Activated naive CD4-positive, alpha-beta T cell treated with anti-CD3 and anti-CD28 coated beads for 36 hours (primary cell): ENCODE data around the gene PTGDR2. TPM values are rescaled to one million over a fixed set of nuclear protein-coding genes. Genes with fewer than 3 reads are reported as not detected.

ENCODE experiments used
- CTCF ChIA-PET: fragments of 350-600 bp; sonication (Branson Sonifier 250); formaldehyde crosslinking; loops from one replicate; lab custom pipeline; 2021; ENCODE audit warnings: antibody characterized with exemption; lab: Charles Lee
- DNase-seq: peaks from one replicate; pipeline ENCODE4 v3.0.0-alpha.2; 2020
- H3K27ac Mint-ChIP-seq: one replicate; pipeline ENCODE4 v1.8.0; 2021; ENCODE audit warnings: mild to moderate bottlenecking, mixed read lengths
- H3K27me3 Mint-ChIP-seq: one replicate; pipeline ENCODE4 v1.8.0; 2021; ENCODE audit warnings: low read depth, mixed read lengths
- H3K36me3 Mint-ChIP-seq: one replicate; pipeline ENCODE4 v1.8.0; 2021; ENCODE audit warnings: low read depth, mixed read lengths
- H3K4me1 Mint-ChIP-seq: one replicate; pipeline ENCODE4 v1.8.0; 2021; ENCODE audit warnings: low read depth, mixed read lengths
- H3K4me3 Mint-ChIP-seq: one replicate; pipeline ENCODE4 v1.8.0; 2021; ENCODE audit warnings: mild to moderate bottlenecking, moderate library complexity, mixed read lengths
- H3K9me3 Mint-ChIP-seq: one replicate; pipeline ENCODE4 v1.8.0; 2021; ENCODE audit warnings: mixed read lengths
- intact Hi-C: fragments of 100-400 bp; cut with micrococcal nuclease; formaldehyde crosslinking; loops from one replicate; pipeline ENCODE4 v1.15.1; 2023
- total RNA-seq, 2 experiments: library from RNA; stranded (reverse); gene quantifications; one replicate each; pipeline ENCODE4 v1.2.3, GENCODE V29; 2021

Gene PTGDR2
- total RNA-seq: under 1 TPM; 0.14 to 0.17 TPM

DNA sequence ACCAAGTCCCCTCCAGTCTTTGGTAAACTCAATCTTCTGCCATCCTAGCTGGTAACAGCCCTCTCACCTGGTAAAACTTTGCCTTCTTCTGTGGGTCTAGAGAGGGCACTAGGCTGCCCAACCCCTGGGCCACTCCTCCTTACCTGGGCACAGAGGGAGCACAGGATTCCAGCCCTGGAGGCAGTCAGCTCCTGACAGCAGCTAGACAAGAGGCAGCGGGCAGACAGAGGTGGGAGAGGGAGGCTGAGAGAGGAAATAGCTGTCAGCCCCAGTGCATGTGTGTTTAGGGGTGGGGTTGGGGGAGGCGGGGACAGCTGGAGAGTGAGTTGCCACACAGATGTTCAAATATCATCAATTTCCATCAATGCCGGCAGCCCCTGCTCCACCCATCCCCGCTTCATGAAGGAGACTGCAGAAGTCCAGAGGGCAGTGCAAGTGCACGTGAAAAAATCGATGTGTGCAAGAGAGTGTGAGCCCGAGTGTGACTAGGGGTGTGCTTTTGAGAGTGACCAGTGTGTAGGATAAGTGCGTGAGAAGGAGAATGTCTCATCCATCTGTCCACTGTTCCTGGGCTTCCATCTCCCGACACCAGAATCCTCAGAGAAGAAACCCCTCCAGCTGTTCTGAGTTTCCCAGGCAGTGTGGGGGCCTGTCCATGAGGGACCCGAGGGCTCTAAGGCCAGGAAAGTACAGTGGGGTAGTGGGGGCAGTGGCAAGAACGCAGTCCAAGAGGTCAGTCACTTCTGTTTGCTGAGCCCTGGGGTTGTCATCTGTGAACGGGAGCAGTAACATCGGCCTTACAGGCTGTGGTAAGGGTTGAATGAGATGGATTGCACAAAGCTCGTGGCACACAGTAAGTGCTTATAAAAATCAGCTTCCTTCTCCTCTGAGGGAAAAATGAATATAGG lies at the start of gene PTGDR2:
TSS of gene PTGDR2 (minus strand) at position 225 of the 908 bp plus-strand sequence. CDS start 2,228 bp downstream, outside the sequence.
- Mint-ChIP-seq H3K27ac (no peak within 1 kb of the TSS), H3K36me3 (peaks cover 18% of the 10 kb centered on the region), H3K9me3 (no peaks in the 10 kb centered on the region), H3K4me3 (no peak within 1 kb of the TSS), H3K27me3 (no peaks in the 10 kb centered on the region), H3K4me1 (peaks cover 12% of the 10 kb centered on the region)
- no peak for DNase-seq
- CTCF ChIA-PET: interaction anchor here (0.7 to 1.5 kb wide), 3 partner anchors 25 to 530 kb away, joined by 3 read pairs; no protein-coding TSS in a partner anchor
- intact Hi-C loops: no loop called here

GRCh38 chr11:60905047-60905446 lies 49.3 kb upstream of the PTGDR2 start:
- peak overlapping the region; percentile 80 for H3K4me3 Mint-ChIP-seq
- CTCF ChIA-PET: interaction anchor here (0.6 to 9.9 kb wide), 8 partner anchors 8 to 1289 kb away, joined by 3 to 82 read pairs (median 4); partner anchors contain the start of gene TMEM109
- intact Hi-C loops: loop anchor here (5.0 kb wide), 1 partner anchor 1288 kb away; the partner anchor contains the start of gene OSBP
- no peaks in the 10 kb centered on the region for H3K27me3 Mint-ChIP-seq
- DNase-seq: no peak
- H3K36me3 Mint-ChIP-seq: peaks cover 30% of the 10 kb centered on the region
- H3K4me1 Mint-ChIP-seq: peaks cover 29% of the 10 kb centered on the region
- peak overlapping the region; percentile 92 for H3K27ac Mint-ChIP-seq
- peaks cover 2% of the 10 kb centered on the region for H3K9me3 Mint-ChIP-seq

- intact Hi-C loops: no loop called here
- peaks cover 50% of the 10 kb centered on the region for H3K36me3 Mint-ChIP-seq
- H3K27me3 Mint-ChIP-seq: no peaks in the 10 kb centered on the region
- H3K4me1 Mint-ChIP-seq: peaks cover 29% of the 10 kb centered on the region
- H3K27ac Mint-ChIP-seq: no peak overlapping the region
- no peak overlapping the region for H3K4me3 Mint-ChIP-seq
- DNase-seq: no peak
- no peaks in the 10 kb centered on the region for H3K9me3 Mint-ChIP-seq
- CTCF ChIA-PET: interaction anchor here (0.7 to 9.9 kb wide), 4 partner anchors 13 to 127 kb away, joined by 3 to 82 read pairs (median 16); partner anchors contain the start of gene TMEM109
Measured at GRCh38 chr11:60902625-60903024, 46.9 kb upstream of the PTGDR2 start.

DNA sequence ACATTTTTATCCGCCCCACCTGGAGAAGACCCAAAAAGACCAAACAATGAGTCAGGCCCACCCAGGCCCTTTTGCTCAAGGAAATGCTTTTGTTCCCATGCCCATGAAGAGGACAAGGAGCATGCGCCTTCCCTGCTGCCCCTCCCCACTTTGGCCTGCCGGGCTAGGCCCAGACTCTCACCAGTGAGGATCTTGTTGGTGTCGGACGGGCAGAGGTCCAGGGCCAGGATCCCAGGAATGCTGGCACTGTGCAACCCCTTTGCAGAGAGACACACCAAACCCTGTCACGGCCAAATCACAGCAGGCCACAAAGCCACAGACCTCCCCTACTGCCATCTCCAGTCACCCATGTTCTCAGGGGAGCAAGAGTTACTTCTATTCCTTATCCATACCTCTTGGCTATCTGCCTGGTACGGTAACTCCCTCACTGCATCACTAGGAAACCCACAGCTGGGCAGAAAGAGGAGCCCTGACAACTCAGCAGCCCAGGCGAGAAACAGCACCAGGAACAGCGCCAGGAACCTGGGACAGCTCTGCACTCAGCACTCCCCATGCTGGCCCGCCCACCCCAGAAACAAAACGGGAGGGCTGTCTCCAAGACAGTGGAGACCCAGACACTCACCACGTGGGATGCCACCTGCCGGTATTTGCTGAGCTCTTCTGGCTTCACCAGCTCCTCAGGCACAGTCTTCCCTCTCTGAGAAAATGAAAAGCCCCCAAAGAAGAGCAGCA lies 45.1 kb upstream of the PTGDR2 start:
- no peaks in the 10 kb centered on the region for H3K27me3 Mint-ChIP-seq
- peaks cover 23% of the 10 kb centered on the region for H3K4me1 Mint-ChIP-seq
- no peak overlapping the region for H3K27ac Mint-ChIP-seq
- DNase-seq: no peak
- intact Hi-C loops: no loop called here
- CTCF ChIA-PET: interaction anchor here (0.7 to 9.9 kb wide), 8 partner anchors 12 to 365 kb away, joined by 3 to 82 read pairs (median 7); partner anchors contain the start of gene TMEM109
- no peak overlapping the region for H3K4me3 Mint-ChIP-seq
- H3K9me3 Mint-ChIP-seq: no peaks in the 10 kb centered on the region
- H3K36me3 Mint-ChIP-seq: peaks cover 59% of the 10 kb centered on the region

- CTCF ChIA-PET: interaction anchor here (0.6 to 9.9 kb wide), 17 partner anchors 12 to 418 kb away, joined by 3 to 82 read pairs (median 3); partner anchors contain the start of gene TMEM109
- DNase-seq: no peak
- peaks cover 17% of the 10 kb centered on the region for H3K4me1 Mint-ChIP-seq
- no peaks in the 10 kb centered on the region for H3K9me3 Mint-ChIP-seq
- H3K36me3 Mint-ChIP-seq: peaks cover 61% of the 10 kb centered on the region
- H3K4me3 Mint-ChIP-seq: no peak overlapping the region
- no peaks in the 10 kb centered on the region for H3K27me3 Mint-ChIP-seq
- peak overlapping the region; percentile 14 for H3K27ac Mint-ChIP-seq
- intact Hi-C loops: loop anchor here (1.0 kb wide), 2 partner anchors 69 to 125 kb away; no protein-coding TSS in a partner anchor
Measured at GRCh38 chr11:60899977-60900376, 44.2 kb upstream of the PTGDR2 start.

- intact Hi-C loops: loop anchor here (1.0 kb wide), 2 partner anchors 68 to 124 kb away; no protein-coding TSS in a partner anchor
- DNase-seq: peak; percentile 32
- H3K36me3 Mint-ChIP-seq: peaks cover 63% of the 10 kb centered on the region
- CTCF ChIA-PET: interaction anchor here (0.6 to 9.9 kb wide), 22 partner anchors 10 to 419 kb away, joined by 3 to 82 read pairs (median 4); partner anchors contain the start of gene TMEM109
- no peaks in the 10 kb centered on the region for H3K27me3 Mint-ChIP-seq
- peaks cover 12% of the 10 kb centered on the region for H3K4me1 Mint-ChIP-seq
- H3K27ac Mint-ChIP-seq: peak overlapping the region; percentile 38
- H3K9me3 Mint-ChIP-seq: no peaks in the 10 kb centered on the region
- no peak overlapping the region for H3K4me3 Mint-ChIP-seq
Measured at GRCh38 chr11:60899046-60899936, 43.5 kb upstream of the PTGDR2 start.

DNA sequence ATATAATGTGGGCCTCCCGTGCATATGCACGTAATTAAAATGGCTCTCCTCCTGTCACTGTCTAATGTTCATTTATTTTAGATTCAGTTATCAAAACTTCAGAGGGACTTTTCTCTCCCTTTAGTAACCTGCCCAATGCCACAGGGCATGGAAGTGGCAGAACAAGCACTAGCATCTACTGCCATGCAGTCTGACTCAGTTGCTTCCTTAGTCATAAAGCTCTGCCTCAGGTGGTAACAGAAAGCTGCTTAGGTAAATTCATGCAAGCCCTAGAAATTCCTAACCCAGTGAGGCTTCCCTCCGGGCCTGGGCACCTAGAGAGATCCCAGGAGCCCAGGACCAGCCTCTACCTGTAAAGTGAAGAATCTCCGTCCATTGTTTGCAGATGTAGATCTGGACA lies 41.7 kb upstream of the PTGDR2 start:
- Mint-ChIP-seq H3K9me3 (no peaks in the 10 kb centered on the region), H3K27me3 (no peaks in the 10 kb centered on the region), H3K27ac (peak overlapping the region; percentile 14), H3K36me3 (peaks cover 53% of the 10 kb centered on the region), H3K4me3 (no peak overlapping the region), H3K4me1 (peaks cover 1% of the 10 kb centered on the region)
- no peak for DNase-seq
- intact Hi-C loops: no loop called here
- CTCF ChIA-PET: interaction anchor here (0.9 to 3.3 kb wide), 6 partner anchors 8 to 488 kb away, joined by 3 to 30 read pairs (median 4); no protein-coding TSS in a partner anchor

GRCh38 chr11:60895687-60896086 lies 39.9 kb upstream of the PTGDR2 start:
- Mint-ChIP-seq H3K9me3 (no peaks in the 10 kb centered on the region), H3K36me3 (peaks cover 52% of the 10 kb centered on the region), H3K27me3 (no peaks in the 10 kb centered on the region), H3K4me1 (peaks cover 1% of the 10 kb centered on the region), H3K27ac (no peak overlapping the region), H3K4me3 (no peak overlapping the region)
- CTCF ChIA-PET: interaction anchor here (1.4 kb wide), 1 partner anchor 64 kb away, joined by 8 read pairs; no protein-coding TSS in a partner anchor
- intact Hi-C loops: no loop called here
- DNase-seq: no peak

- H3K27me3 Mint-ChIP-seq: no peaks in the 10 kb centered on the region
- no peak for DNase-seq
- peak overlapping the region; percentile 61 for H3K27ac Mint-ChIP-seq
- CTCF ChIA-PET: interaction anchor here (1.2 to 1.6 kb wide), 2 partner anchors 14 to 60 kb away, joined by 3 read pairs; no protein-coding TSS in a partner anchor
- H3K36me3 Mint-ChIP-seq: peaks cover 43% of the 10 kb centered on the region
- H3K4me3 Mint-ChIP-seq: no peak overlapping the region
- no peaks in the 10 kb centered on the region for H3K9me3 Mint-ChIP-seq
- H3K4me1 Mint-ChIP-seq: peaks cover under 1% of the 10 kb centered on the region
- intact Hi-C loops: no loop called here
Measured at GRCh38 chr11:60891103-60891741, 35.5 kb upstream of the PTGDR2 start.

GRCh38 chr11:60890696-60891095 lies 34.9 kb upstream of the PTGDR2 start:
- H3K27ac Mint-ChIP-seq: no peak overlapping the region
- intact Hi-C loops: no loop called here
- no peaks in the 10 kb centered on the region for H3K9me3 Mint-ChIP-seq
- no peak for DNase-seq
- H3K4me3 Mint-ChIP-seq: no peak overlapping the region
- peaks cover 40% of the 10 kb centered on the region for H3K36me3 Mint-ChIP-seq
- CTCF ChIA-PET: interaction anchor here (1.6 to 2.0 kb wide), 2 partner anchors 8 to 14 kb away, joined by 3 to 9 read pairs; no protein-coding TSS in a partner anchor
- H3K27me3 Mint-ChIP-seq: no peaks in the 10 kb centered on the region
- H3K4me1 Mint-ChIP-seq: no peaks in the 10 kb centered on the region
